Stimulated activated CD4-positive, alpha-beta T cell treated with anti-CD3 and anti-CD28 coated beads, TNF-alpha, amount 100 ng/mL, for 24 hours (primary cell): ENCODE results near the gene SLC30A3.

Source experiments
- DNase-seq, 3 experiments: peaks; one replicate each; pipeline ENCODE4 v3.0.0-alpha.2; 2020; ENCODE audit warnings: low read depth in 3 of 3

The SLC30A3 gene

GRCh38 chr2:27205206-27205605 lies 57.6 kb downstream of the SLC30A3 start:
- DNase-seq, result no peak

GRCh38 chr2:27204566-27204965 lies 58.3 kb downstream of the SLC30A3 start:
- DNase-seq, result no peak

GRCh38 chr2:27203741-27204140 lies 59.1 kb downstream of the SLC30A3 start:
- DNase-seq, result no peak
